Liver (tissue), 9 donors: ENCODE measurements around the gene DOCK1. TPM values are rescaled to one million over a fixed set of nuclear protein-coding genes. Genes with fewer than 3 reads are reported as not detected.

Experiments used
- DNase-seq: peaks from one replicate; pipeline ENCODE4 v3.0.0-alpha.2; 2017; ENCODE audit warnings: low spot score
- H3K27ac ChIP-seq, 2 donors: one replicate each; pipeline ENCODE4 v1.7.0; 2013; ENCODE audit warnings: inconsistent platforms in 2 of 2, low read length in 2 of 2, control low read depth in 1 of 2, low read depth in 1 of 2, mild to moderate bottlenecking in 1 of 2
- H3K27me3 ChIP-seq, 4 donors: one replicate each; pipeline versions ENCODE4 v1.6.1 to v1.7.0; 2013; ENCODE audit warnings: low read length in 3 of 4, inconsistent platforms in 1 of 4, mild to moderate bottlenecking in 1 of 4, moderate library complexity in 1 of 4; ENCODE audit not compliant: control insufficient read depth in 4 of 4, insufficient read depth in 4 of 4
- H3K36me3 ChIP-seq, 4 donors: one replicate each; pipeline versions ENCODE4 v1.6.1 to v1.7.0; 2013; ENCODE audit warnings: low read length in 3 of 4, mild to moderate bottlenecking in 3 of 4, low read depth in 1 of 4, moderate library complexity in 1 of 4; ENCODE audit not compliant: control insufficient read depth in 4 of 4, insufficient read depth in 3 of 4
- H3K4me1 ChIP-seq, 4 donors: one replicate each; pipeline versions ENCODE4 v1.6.1 to v1.7.0; 2013; ENCODE audit warnings: low read length in 3 of 4, mild to moderate bottlenecking in 3 of 4, moderate library complexity in 1 of 4; ENCODE audit not compliant: control insufficient read depth in 4 of 4, insufficient read depth in 4 of 4
- H3K4me3 ChIP-seq, 3 donors: one replicate each; pipeline versions ENCODE4 v1.6.1 to v1.7.0; 2013; ENCODE audit warnings: low read length in 3 of 3, control low read depth in 1 of 3, low read depth in 1 of 3, mild to moderate bottlenecking in 1 of 3
- H3K9ac ChIP-seq, 2 donors: one replicate each; pipeline ENCODE4 v1.7.0; 2013; ENCODE audit warnings: low read length in 2 of 2, mild to moderate bottlenecking in 2 of 2, moderate library complexity in 2 of 2, control low read depth in 1 of 2, low read depth in 1 of 2
- H3K9me3 ChIP-seq, 4 donors: one replicate each; pipeline versions ENCODE4 v1.6.1 to v1.7.0; 2013; ENCODE audit warnings: low read length in 3 of 4; ENCODE audit not compliant: control insufficient read depth in 4 of 4
- ATF3 ChIP-seq: IDR thresholded peaks from 2 replicates; pipeline ENCODE4 v1.6.1; 2016; ENCODE audit warnings: antibody characterized with exemption
- CTCF ChIP-seq: fragments of 150-350 bp; IDR thresholded peaks from 2 replicates; pipeline ENCODE4 v1.5.1; 2017; ENCODE audit warnings: improper control_type of control experiment, low read depth, low read length; ENCODE audit not compliant: missing input control
- EGR1 ChIP-seq, 2 donors: IDR thresholded peaks; 2 replicates each; pipeline ENCODE4 v1.6.1; 2016 to 2018; ENCODE audit warnings: antibody characterized with exemption in 2 of 2, low read depth in 2 of 2
- FOXA1 ChIP-seq: IDR thresholded peaks from 2 replicates; pipeline ENCODE4 v1.6.1; 2016; ENCODE audit warnings: antibody characterized with exemption
- FOXA2 ChIP-seq: IDR thresholded peaks from 2 replicates; pipeline ENCODE4 v1.6.1; 2016; ENCODE audit warnings: antibody characterized with exemption
- GABPA ChIP-seq, 2 donors: IDR thresholded peaks in 1 of 2; conservative IDR thresholded peaks in 1 of 2; 2 replicates each; pipeline ENCODE4 v1.6.1; 2016; ENCODE audit warnings: antibody characterized with exemption in 2 of 2, mild to moderate bottlenecking in 1 of 2, moderate library complexity in 1 of 2
- HNF4A ChIP-seq, 2 donors: conservative IDR thresholded peaks; 2 replicates each; pipeline ENCODE4 v1.6.1; 2016; ENCODE audit warnings: antibody characterized with exemption in 2 of 2, mild to moderate bottlenecking in 2 of 2
- HNF4G ChIP-seq: IDR thresholded peaks from 2 replicates; pipeline ENCODE4 v1.6.1; 2016; ENCODE audit warnings: antibody characterized with exemption
- JUND ChIP-seq, 2 donors: IDR thresholded peaks; 2 replicates each; pipeline ENCODE4 v1.6.1; 2016; ENCODE audit warnings: antibody characterized with exemption in 2 of 2
- NR2F2 ChIP-seq: IDR thresholded peaks from 2 replicates; pipeline ENCODE4 v1.6.1; 2016; ENCODE audit warnings: antibody characterized with exemption
- RAD21 ChIP-seq, 2 donors: IDR thresholded peaks; 2 replicates each; pipeline ENCODE4 v1.6.1; 2016; ENCODE audit warnings: antibody characterized with exemption in 2 of 2, mild to moderate bottlenecking in 2 of 2
- RXRA ChIP-seq, 2 donors: IDR thresholded peaks; 2 replicates each; pipeline ENCODE4 v1.6.1; 2017 to 2018; ENCODE audit warnings: antibody characterized with exemption in 2 of 2, mild to moderate bottlenecking in 1 of 2
- SP1 ChIP-seq: IDR thresholded peaks from 2 replicates; pipeline ENCODE4 v1.6.1; 2018; ENCODE audit warnings: antibody characterized with exemption, mild to moderate bottlenecking
- TAF1 ChIP-seq: conservative IDR thresholded peaks from 2 replicates; pipeline ENCODE4 v1.6.1; 2016; ENCODE audit warnings: antibody characterized with exemption, mild to moderate bottlenecking
- YY1 ChIP-seq: IDR thresholded peaks from 2 replicates; pipeline ENCODE4 v1.6.1; 2016; ENCODE audit warnings: antibody characterized with exemption, mild to moderate bottlenecking
- WGBS: extraction: QIAGEN DNeasy Blood & Tissue Kit; methylation state at CpG from one replicate; pipeline ENCODE4 v1.1.7; 2013; 5-methylcytosine and 5-hydroxymethylcytosine counted together
- polyA plus RNA-seq, 2 donors: library from polyadenylated mRNA; stranded (reverse) in 1 of 2; unstranded in 1 of 2; fragments of 200-250 nt in 1 of 2; fragments of >200 nt in 1 of 2; fragmentation: Nextera tagmentation in 1 of 2; extraction: Ambion mirVana in 1 of 2; gene quantifications; one replicate each; pipeline versions ENCODE4 v1.2.1 to v1.2.3, GENCODE V29; 2013 to 2015
- total RNA-seq, 2 donors: library from RNA; depleted of rRNA; stranded (reverse); fragments of >200 nt; gene quantifications; one replicate each; pipeline ENCODE4 v1.2.3, GENCODE V29; 2014
- TF ChIP-seq, protein P1 (sequence below): IDR thresholded peaks from 2 replicates; pipeline ENCODE4 v1.6.1; 2016; ENCODE audit warnings: antibody characterized with exemption
- TF ChIP-seq, protein P2 (sequence below): IDR thresholded peaks from 2 replicates; pipeline ENCODE4 v1.6.1; 2016; ENCODE audit warnings: antibody characterized with exemption, mild to moderate bottlenecking
- TF ChIP-seq, protein P3 (sequence below): IDR thresholded peaks from 2 replicates; pipeline ENCODE4 v1.6.1; 2016; ENCODE audit warnings: antibody characterized with exemption
- donor health status: healthy.
- donor health status: healthy.
- donor health status: healthy.
- donor health status: healthy.
- donor health status: healthy.

Gene DOCK1
- total and polyA plus RNA-seq, 4 donors = 3.8 to 28.8 (median 9.1) TPM

DNA sequence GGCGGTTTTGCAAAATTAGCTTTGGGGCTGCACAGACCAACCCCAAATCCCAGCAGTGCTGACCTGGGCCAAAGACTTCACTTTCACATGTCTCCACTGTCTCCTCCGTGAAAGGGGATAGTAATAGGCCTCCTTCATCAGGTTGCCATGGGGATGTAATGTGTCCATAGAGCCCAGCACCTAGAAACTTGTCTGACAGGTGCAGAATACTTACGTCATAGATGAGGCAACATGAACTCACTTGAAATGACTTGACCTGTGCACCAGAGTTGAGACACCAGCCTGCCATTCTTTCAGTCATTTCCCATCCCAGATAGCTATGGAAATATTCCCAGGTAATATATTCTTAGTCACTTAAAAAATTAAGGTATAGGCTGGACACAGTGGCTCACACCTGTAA lies 196.9 kb downstream of the DOCK1 start (continued):
- no peak for TF ChIP-seq GABPA (IDR thresholded peaks at IDR 0.05 in 1 of 2, conservative IDR thresholded peaks at IDR 0.05 in 1 of 2)
- no peak for TF ChIP-seq NR2F2

- DNase-seq = no peak
- Histone ChIP-seq H3K9me3 (no peaks in the 10 kb centered on the region), H3K9ac (no peak overlapping the region), H3K27me3 (no peaks in the 10 kb centered on the region), H3K4me3 (no peak overlapping the region), H3K4me1 (no peaks in the 10 kb centered on the region), H3K36me3 (peaks cover 0 to 20% (median 6%) of the 10 kb centered on the region in 4 donors), H3K27ac (no peak overlapping the region)
- 95% methylated on average over 1 of the region's 1 CpG for WGBS
- TF ChIP-seq RAD21 (IDR thresholded peaks at IDR 0.05) (no peak), RXRA (IDR thresholded peaks at IDR 0.05) (no peak), FOXA2 (no peak), YY1 (no peak), NR2F2 (no peak), HNF4G (no peak), ATF3 (no peak), HNF4A (conservative IDR thresholded peaks at IDR 0.05) (no peak), JUND (IDR thresholded peaks at IDR 0.05) (no peak), EGR1 (IDR thresholded peaks at IDR 0.05; ENCODE audit: low read depth in 2 of 2) (no peak), CTCF (no peak), FOXA1 (no peak), GABPA (IDR thresholded peaks at IDR 0.05 in 1 of 2, conservative IDR thresholded peaks at IDR 0.05 in 1 of 2) (no peak), TAF1 (no peak), SP1 (no peak)
- TF ChIP-seq, protein P1, sequence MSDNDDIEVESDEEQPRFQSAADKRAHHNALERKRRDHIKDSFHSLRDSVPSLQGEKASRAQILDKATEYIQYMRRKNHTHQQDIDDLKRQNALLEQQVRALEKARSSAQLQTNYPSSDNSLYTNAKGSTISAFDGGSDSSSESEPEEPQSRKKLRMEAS = no peak
- TF ChIP-seq, protein P2, sequence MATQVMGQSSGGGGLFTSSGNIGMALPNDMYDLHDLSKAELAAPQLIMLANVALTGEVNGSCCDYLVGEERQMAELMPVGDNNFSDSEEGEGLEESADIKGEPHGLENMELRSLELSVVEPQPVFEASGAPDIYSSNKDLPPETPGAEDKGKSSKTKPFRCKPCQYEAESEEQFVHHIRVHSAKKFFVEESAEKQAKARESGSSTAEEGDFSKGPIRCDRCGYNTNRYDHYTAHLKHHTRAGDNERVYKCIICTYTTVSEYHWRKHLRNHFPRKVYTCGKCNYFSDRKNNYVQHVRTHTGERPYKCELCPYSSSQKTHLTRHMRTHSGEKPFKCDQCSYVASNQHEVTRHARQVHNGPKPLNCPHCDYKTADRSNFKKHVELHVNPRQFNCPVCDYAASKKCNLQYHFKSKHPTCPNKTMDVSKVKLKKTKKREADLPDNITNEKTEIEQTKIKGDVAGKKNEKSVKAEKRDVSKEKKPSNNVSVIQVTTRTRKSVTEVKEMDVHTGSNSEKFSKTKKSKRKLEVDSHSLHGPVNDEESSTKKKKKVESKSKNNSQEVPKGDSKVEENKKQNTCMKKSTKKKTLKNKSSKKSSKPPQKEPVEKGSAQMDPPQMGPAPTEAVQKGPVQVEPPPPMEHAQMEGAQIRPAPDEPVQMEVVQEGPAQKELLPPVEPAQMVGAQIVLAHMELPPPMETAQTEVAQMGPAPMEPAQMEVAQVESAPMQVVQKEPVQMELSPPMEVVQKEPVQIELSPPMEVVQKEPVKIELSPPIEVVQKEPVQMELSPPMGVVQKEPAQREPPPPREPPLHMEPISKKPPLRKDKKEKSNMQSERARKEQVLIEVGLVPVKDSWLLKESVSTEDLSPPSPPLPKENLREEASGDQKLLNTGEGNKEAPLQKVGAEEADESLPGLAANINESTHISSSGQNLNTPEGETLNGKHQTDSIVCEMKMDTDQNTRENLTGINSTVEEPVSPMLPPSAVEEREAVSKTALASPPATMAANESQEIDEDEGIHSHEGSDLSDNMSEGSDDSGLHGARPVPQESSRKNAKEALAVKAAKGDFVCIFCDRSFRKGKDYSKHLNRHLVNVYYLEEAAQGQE = no peak
- TF ChIP-seq, protein P3, sequence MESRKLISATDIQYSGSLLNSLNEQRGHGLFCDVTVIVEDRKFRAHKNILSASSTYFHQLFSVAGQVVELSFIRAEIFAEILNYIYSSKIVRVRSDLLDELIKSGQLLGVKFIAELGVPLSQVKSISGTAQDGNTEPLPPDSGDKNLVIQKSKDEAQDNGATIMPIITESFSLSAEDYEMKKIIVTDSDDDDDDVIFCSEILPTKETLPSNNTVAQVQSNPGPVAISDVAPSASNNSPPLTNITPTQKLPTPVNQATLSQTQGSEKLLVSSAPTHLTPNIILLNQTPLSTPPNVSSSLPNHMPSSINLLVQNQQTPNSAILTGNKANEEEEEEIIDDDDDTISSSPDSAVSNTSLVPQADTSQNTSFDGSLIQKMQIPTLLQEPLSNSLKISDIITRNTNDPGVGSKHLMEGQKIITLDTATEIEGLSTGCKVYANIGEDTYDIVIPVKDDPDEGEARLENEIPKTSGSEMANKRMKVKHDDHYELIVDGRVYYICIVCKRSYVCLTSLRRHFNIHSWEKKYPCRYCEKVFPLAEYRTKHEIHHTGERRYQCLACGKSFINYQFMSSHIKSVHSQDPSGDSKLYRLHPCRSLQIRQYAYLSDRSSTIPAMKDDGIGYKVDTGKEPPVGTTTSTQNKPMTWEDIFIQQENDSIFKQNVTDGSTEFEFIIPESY = no peak
Observed at GRCh38 chr10:127115100-127115499, 209.9 kb downstream of the DOCK1 start.
